ENCODE measurements around the gene ZNF607. TPM values are rescaled to one million over a fixed set of nuclear protein-coding genes. Genes with fewer than 3 reads are reported as not detected.

Gene ZNF607
- total and polyA plus RNA-seq, 2 of the 8 experiments (the other 6 are each of a cell fraction or from before 2014, with no cell fraction given), result 6.7 to 15.9 TPM

GRCh38 chr19:37716140-37716539 lies 3.4 kb downstream of the ZNF607 start:
- no peak for FAIRE-seq
- H3K4ac ChIP-seq (replicated peaks; ENCODE audit: insufficient read length, low read depth, low read length), result no peak overlapping the region
- no peak overlapping the region for H3K9ac ChIP-seq (replicated peaks in 1 of 4; ENCODE audit: extremely low read depth in 1 of 4, low read depth in 3 of 4, low read length in 3 of 4)
- no peak overlapping the region for H4K91ac ChIP-seq (replicated peaks; ENCODE audit: insufficient read length, low read length)
- peaks cover 7% of the 10 kb centered on the region for H3K79me1 ChIP-seq (ENCODE audit: low read depth, low read length)
- no peak overlapping the region for H3K27ac ChIP-seq (ENCODE audit: low read depth, low read length)
- no peak overlapping the region for H2BK5ac ChIP-seq (ENCODE audit: low read depth, low read length)
- peaks cover 0 to 9% (median under 1%) of the 10 kb centered on the region in 4 experiments; a peak in 2 of 7 replicates for H3K4me1 ChIP-seq (replicated peaks in 1 of 4; ENCODE audit: control insufficient read depth in 3 of 4, insufficient read depth in 4 of 4, low read length in 3 of 4)
- peaks cover 0 to 2% of the 10 kb centered on the region in 2 experiments for H4K20me1 ChIP-seq (replicated peaks in 1 of 2; ENCODE audit: control insufficient read depth in 1 of 2, insufficient read depth in 2 of 2, low read length in 2 of 2)
- CTCF ChIA-PET (ENCODE audit: partially characterized antibody), result no interaction called here
- H2BK12ac ChIP-seq (ENCODE audit: low read depth, low read length), result no peak overlapping the region
- no peak overlapping the region for H2BK120ac ChIP-seq (replicated peaks; ENCODE audit: low read depth, low read length)
- peaks cover 0 to 7% (median 0%) of the 10 kb centered on the region in 4 experiments; a peak in 5 of 8 replicates for H3K36me3 ChIP-seq (ENCODE audit: control insufficient read depth in 2 of 4, insufficient read depth in 4 of 4, low read length in 3 of 4)
- no peaks in the 10 kb centered on the region for H3K27me3 ChIP-seq (replicated peaks in 1 of 4; ENCODE audit: control insufficient read depth in 3 of 4, extremely low read depth in 1 of 4, insufficient read depth in 3 of 4, low read length in 3 of 4)
- no peak overlapping the region for H3K56ac ChIP-seq (replicated peaks; ENCODE audit: insufficient read length, low read depth, low read length)
- H2AFZ ChIP-seq (ENCODE audit: low read length), result no peak overlapping the region
- DNase-seq (ENCODE audit: low read depth in 1 of 2, low spot score in 2 of 2), result no peak
- 52% methylated on average over 2 of the region's 2 CpGs; no CpG with 5 or more reads in 1 of the 2 experiments for WGBS, 2 experiments (ENCODE audit: extremely low coverage in 1 of 2, insufficient coverage in 1 of 2, insufficient read length in 1 of 2, insufficient replicate concordance in 2 of 2, low coverage in 1 of 2, low lambda C conversion rate in 2 of 2, missing lambda C conversion rate in 1 of 2)
- peaks cover 0 to 57% of the 10 kb centered on the region in 2 experiments; a peak in 3 of 4 replicates for H3K79me2 ChIP-seq (ENCODE audit: control insufficient read depth in 1 of 2, insufficient read depth in 2 of 2, low read length in 2 of 2)
- no peak overlapping the region for H2BK15ac ChIP-seq (ENCODE audit: low read length)
- H3K4me2 ChIP-seq (ENCODE audit: insufficient read depth in 1 of 2, low read depth in 2 of 2, low read length in 2 of 2), result peak overlapping the region; percentile 49 to 50; a peak in 3 of 4 replicates
- H3K23me2 ChIP-seq (ENCODE audit: low read depth, low read length), result peaks cover 2% of the 10 kb centered on the region
- no peak overlapping the region for H3K18ac ChIP-seq (ENCODE audit: extremely low read depth, low read length)
- no peak overlapping the region for H3K23ac ChIP-seq (ENCODE audit: insufficient read length)
- POLR2A ChIA-PET (ENCODE audit: partially characterized antibody), result interaction anchor here (1.6 kb wide), 2 partner anchors 10 to 20 kb away, joined by 3 to 4 read pairs; no protein-coding TSS in a partner anchor
- peak overlapping the region in 1 of 4 experiments; percentile 31; a peak in 1 of 8 replicates for H3K4me3 ChIP-seq (ENCODE audit: extremely low read depth in 1 of 4, insufficient read depth in 2 of 4, low read depth in 3 of 4, low read length in 4 of 4)
- TF ChIP-seq SIX5 (IDR thresholded peaks at IDR 0.05; ENCODE audit: low read depth, low read length), result no peak
- peak; percentile 78 for TF ChIP-seq MAFK (IDR thresholded peaks at IDR 0.05; ENCODE audit: low read depth, low read length)
- no peak for TF ChIP-seq YY1 (IDR thresholded peaks at IDR 0.05; ENCODE audit: low read depth, low read length)
- TF ChIP-seq USF2 (IDR thresholded peaks at IDR 0.05; ENCODE audit: low read length), result no peak
- no peak overlapping the region for H2BK20ac ChIP-seq (ENCODE audit: low read length)
- H2AK5ac ChIP-seq (ENCODE audit: low read depth, low read length), result no peak overlapping the region
- no peaks in the 10 kb centered on the region for H3K9me3 ChIP-seq (ENCODE audit: insufficient read depth in 2 of 2, low read depth in 1 of 2, low read length in 1 of 2)
- no peak overlapping the region for H4K8ac ChIP-seq (ENCODE audit: extremely low read depth, insufficient read depth, low read length)
- H3K14ac ChIP-seq (ENCODE audit: insufficient read length), result no peak overlapping the region
- H4K5ac ChIP-seq (ENCODE audit: insufficient read length, low read depth, low read length), result no peak overlapping the region
